Measurements from ENCODE around the gene GPANK1. TPM values are rescaled to one million over a fixed set of nuclear protein-coding genes. Genes with fewer than 3 reads are reported as not detected.
A peak's percentile ranks its signal among the peaks of the same experiment; 100 is the strongest.

GPANK1 gene
- total RNA-seq, 1 donor from 2014 or later: 16.7 TPM

GRCh38 chr6:31665501-31666336 lies 922 bp upstream of the GPANK1 start, which contains the start of gene CSNK2B:
CSNK2B (plus strand) TSS chr6:31666080; CDS start chr6:31666832, 752 bp downstream.
- ATAC-seq: peak; percentile 93
- intact Hi-C loops (cut with DNase I): no loop called here
- peak; percentile 98 for DNase-seq (ENCODE audit: low spot score)

GRCh38 chr6:31663961-31664789 lies 622 bp downstream of the GPANK1 start:
- peak; percentile 25 for ATAC-seq
- DNase-seq (ENCODE audit: low spot score): no peak
- intact Hi-C loops (cut with DNase I): no loop called here

GRCh38 chr6:31663126-31663960 lies 1.5 kb downstream of the GPANK1 start:
- ATAC-seq (no peak), DNase-seq (ENCODE audit: low spot score) (no peak)
- intact Hi-C loops (cut with DNase I): no loop called here

- intact Hi-C loops (cut with DNase I): no loop called here
- DNase-seq (ENCODE audit: low spot score) (no peak), ATAC-seq (no peak)
These were observed 2.6 kb downstream of the GPANK1 start for GRCh38 chr6:31662124-31662723.

DNA sequence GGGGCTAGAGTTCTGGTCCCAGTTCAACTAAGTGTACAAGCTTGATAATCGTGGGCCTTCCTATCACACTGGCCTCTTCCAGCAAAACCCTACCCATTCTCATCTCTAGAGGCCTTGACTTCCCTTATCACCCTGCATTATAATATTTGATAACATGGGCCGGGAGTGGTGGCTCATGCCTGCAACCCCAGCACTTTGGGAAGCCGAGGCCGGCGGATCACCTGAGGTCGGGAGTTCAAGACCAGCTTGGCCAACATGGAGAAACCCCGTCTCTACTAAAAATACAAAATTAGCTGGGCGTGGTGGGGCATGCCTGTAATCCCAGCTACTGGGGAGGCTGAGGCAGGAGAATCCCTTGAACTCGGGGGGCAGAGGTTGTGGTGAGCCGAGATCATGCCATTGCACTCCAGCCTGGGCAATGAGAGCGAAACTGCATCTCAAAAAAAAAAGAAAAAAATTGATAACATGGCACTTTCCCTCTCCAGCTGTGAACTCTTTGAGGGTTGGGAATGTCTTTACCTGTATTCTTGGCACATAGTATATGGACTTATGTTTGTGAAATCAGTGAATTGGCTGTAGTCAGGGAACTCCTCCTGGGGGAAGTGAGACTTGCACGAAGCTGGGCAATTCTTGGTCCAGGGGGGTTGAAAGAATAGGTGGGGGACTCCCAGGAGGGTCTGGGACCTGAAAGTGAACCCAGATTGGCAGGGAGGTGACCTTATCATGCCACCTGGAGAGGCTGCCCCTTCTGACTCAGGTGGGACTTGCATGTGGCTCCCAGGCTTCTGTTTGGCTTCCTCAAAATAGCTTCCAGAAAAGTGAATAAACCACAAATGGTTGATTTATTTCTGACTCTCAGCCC lies 3.3 kb downstream of the GPANK1 start:
- ATAC-seq (no peak), DNase-seq (ENCODE audit: low spot score) (no peak)
- intact Hi-C loops (cut with DNase I): no loop called here

- DNase-seq (ENCODE audit: low spot score) (peak; percentile 92), ATAC-seq (peak; percentile 77)
- intact Hi-C loops (cut with DNase I): no loop called here
These were observed 4.2 kb downstream of the GPANK1 start, which contains the start of gene C6orf47 for GRCh38 chr6:31660381-31661261. C6orf47 (minus strand) TSS chr6:31660778; CDS start chr6:31659947, 831 bp downstream.

DNA sequence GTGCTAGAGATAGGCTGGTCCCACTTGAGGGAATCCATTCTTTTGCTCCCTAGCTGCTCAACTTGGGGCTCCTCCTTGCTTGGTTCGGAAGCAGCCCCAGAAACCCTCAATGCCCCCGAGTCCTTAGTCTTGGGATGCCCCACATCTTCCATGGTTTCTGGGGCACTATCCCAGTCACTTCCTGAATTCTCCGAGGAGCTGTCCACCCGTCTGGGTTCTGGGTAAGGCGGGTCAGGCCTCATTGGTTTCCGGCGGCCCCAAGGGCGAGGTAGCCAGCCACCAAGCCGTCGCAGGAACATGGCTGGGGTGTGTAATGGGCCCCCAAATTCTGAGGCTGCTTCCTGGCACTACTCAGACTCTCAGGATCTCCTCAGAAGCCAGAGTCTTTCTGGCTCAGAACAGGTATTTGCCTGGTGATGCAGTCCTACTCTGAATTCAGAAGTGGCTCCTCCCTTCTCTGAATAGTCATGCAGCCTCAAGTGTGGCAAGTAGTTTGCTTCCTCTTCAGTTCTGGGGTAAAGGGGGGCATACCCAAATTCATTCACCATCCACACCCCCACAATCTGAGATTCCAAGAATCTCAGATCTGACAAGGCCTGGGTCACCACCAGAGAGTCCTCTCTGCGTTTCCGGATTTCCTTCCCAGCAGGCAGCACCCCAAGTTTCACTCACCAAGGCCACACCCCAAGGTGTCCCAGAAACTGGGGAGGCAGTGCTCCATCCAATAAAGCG lies 5.0 kb downstream of the GPANK1 start:
- ATAC-seq (no peak), DNase-seq (ENCODE audit: low spot score) (no peak)
- intact Hi-C loops (cut with DNase I): no loop called here

- ATAC-seq (no peak), DNase-seq (ENCODE audit: low spot score) (no peak)
- intact Hi-C loops (cut with DNase I): no loop called here
These were observed 5.7 kb downstream of the GPANK1 start for GRCh38 chr6:31658983-31659648.

DNA sequence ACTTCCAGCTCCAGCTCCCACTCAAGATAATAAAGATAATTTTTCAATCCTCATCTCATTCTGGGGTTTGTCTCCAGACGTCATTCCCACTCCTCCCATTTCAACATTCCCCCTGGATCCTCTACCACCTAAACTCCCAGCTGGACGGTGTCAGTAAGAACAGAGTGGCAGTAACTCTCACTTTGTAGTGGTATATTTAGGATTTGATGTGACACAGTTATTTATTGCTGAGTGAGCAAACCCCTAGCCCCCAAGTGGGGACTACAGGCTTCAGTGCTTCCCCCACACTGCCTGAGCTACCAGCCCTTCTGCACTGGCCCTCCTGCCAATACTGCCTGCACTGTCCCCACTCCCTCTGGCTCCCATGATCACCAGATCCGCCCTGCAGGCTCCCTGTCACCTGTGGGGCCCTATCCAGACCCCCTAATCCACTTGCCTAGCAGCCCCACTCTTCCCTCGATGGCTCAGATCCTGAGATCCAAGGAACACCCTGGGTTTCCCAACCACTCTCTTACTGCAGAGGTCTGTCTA lies 6.6 kb downstream of the GPANK1 start:
- intact Hi-C loops (cut with DNase I): no loop called here
- ATAC-seq: no peak
- DNase-seq (ENCODE audit: low spot score): no peak

DNA sequence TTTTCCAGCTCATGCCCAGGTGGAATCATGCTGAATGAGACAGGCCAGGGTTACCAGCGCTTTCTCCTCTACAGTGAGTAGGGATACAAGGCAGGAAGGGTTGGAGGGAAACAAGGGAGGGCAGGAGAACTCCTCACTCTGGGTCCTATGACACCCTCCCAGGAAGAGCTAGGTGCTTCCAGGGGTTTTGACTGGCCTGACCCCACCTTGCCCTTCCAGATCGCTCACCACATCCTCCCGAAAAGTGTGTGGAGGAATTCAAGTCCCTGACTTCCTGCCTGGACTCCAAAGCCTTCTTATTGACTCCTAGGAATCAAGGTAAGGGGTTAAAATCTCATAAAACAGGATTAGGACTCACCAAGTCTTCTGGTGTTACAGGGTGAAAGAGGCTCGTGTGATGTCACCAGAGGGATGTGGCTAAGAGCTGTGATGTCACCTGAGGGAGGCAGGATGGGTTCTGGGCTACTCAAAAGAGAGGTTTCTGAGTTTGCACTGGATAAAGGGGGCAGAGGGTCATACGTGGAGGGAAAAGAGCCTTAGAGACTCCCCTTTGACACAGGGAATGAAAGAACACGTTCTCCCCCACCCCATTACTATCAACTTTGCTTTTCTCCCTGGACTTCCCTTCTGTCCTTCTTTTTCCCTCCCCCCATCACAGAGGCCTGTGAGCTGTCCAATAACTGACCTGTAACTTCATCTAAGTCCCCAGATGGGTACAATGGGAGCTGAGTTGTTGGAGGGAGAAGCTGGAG lies 7.2 kb downstream of the GPANK1 start:
- no peak for DNase-seq (ENCODE audit: low spot score)
- no peak for ATAC-seq
- intact Hi-C loops (cut with DNase I): no loop called here

GRCh38 chr6:31655349-31656237 lies 9.2 kb downstream of the GPANK1 start, which contains the start of gene APOM:
APOM (plus strand) TSS chr6:31655894; CDS start chr6:31655967, 73 bp downstream.
- intact Hi-C loops (cut with DNase I): no loop called here
- ATAC-seq: no peak
- no peak for DNase-seq (ENCODE audit: low spot score)

GRCh38 chr6:31654574-31655348 lies 10.0 kb downstream of the GPANK1 start:
- DNase-seq (ENCODE audit: low spot score): no peak
- intact Hi-C loops (cut with DNase I): no loop called here
- ATAC-seq: no peak

Measured in sciatic nerve (tissue), 2 donors.